Lung (tissue), 12 donors: ENCODE data around the gene CYGB. TPM values are rescaled to one million over a fixed set of nuclear protein-coding genes. Genes with fewer than 3 reads are reported as not detected.

ENCODE experiments used
- ATAC-seq: fragments of 200-7000 bp; cut with Tn5 transposase; one replicate; pipeline ENCODE4 v1.9.1; 2020; ENCODE audit warnings: moderate number of reproducible peaks; ENCODE audit not compliant: insufficient read depth, low FRiP score
- DNase-seq, 3 donors: peaks; one replicate each; pipeline ENCODE4 v3.0.0-alpha.2; 2013 to 2017
- H3K27ac ChIP-seq, 2 donors: one replicate each; pipeline ENCODE4 v1.5.1; 2013; ENCODE audit warnings: mild to moderate bottlenecking in 2 of 2, moderate library complexity in 2 of 2, control low read depth in 1 of 2, inconsistent platforms in 1 of 2, low read depth in 1 of 2, low read length in 1 of 2
- H3K27me3 ChIP-seq, 3 donors: one replicate each; pipeline ENCODE4 v1.5.1; 2013; ENCODE audit warnings: low read length in 2 of 3; ENCODE audit not compliant: control insufficient read depth in 3 of 3, insufficient read depth in 3 of 3
- H3K36me3 ChIP-seq, 4 donors: one replicate each; pipeline ENCODE4 v1.5.1; 2013; ENCODE audit warnings: low read length in 4 of 4, mild to moderate bottlenecking in 1 of 4, moderate library complexity in 1 of 4; ENCODE audit not compliant: control insufficient read depth in 4 of 4, insufficient read depth in 4 of 4
- H3K4me1 ChIP-seq, 5 donors: one replicate each; pipeline ENCODE4 v1.5.1; 2013; ENCODE audit warnings: low read length in 5 of 5, mild to moderate bottlenecking in 2 of 5, moderate library complexity in 1 of 5; ENCODE audit not compliant: control insufficient read depth in 5 of 5, insufficient read depth in 5 of 5
- H3K4me3 ChIP-seq: one replicate; pipeline ENCODE4 v1.5.1; 2013; ENCODE audit warnings: mild to moderate bottlenecking, control low read depth, moderate library complexity
- H3K9ac ChIP-seq, 2 donors: one replicate each; pipeline ENCODE4 v1.5.1; 2013; ENCODE audit warnings: low read length in 2 of 2, control low read depth in 1 of 2; ENCODE audit not compliant: insufficient read depth in 1 of 2
- H3K9me3 ChIP-seq, 4 donors: one replicate each; pipeline ENCODE4 v1.5.1; 2013; ENCODE audit warnings: low read length in 3 of 4, mild to moderate bottlenecking in 1 of 4, moderate library complexity in 1 of 4; ENCODE audit not compliant: control insufficient read depth in 4 of 4, insufficient read depth in 3 of 4
- CTCF ChIP-seq: IDR thresholded peaks from 2 replicates; pipeline ENCODE4 v1.5.1; 2012; ENCODE audit warnings: mild to moderate bottlenecking; ENCODE audit errors: control extremely low read depth, extremely low read depth
- WGBS, 2 donors: extraction: QIAGEN DNeasy Blood & Tissue Kit; methylation state at CpG; one replicate each; pipeline ENCODE4 v1.1.7; 2013; 5-methylcytosine and 5-hydroxymethylcytosine counted together
- polyA plus RNA-seq, 2 donors: library from polyadenylated mRNA; stranded (reverse); fragments of 200-250 nt; gene quantifications; one replicate each; pipeline ENCODE4 v1.2.1, GENCODE V29; 2013
- total RNA-seq, 2 donors: library from RNA; depleted of rRNA in 1 of 2; stranded (reverse); fragments of >200 nt in 1 of 2; gene quantifications; one replicate each; pipeline ENCODE4 v1.2.1, GENCODE V29; 2014 to 2021
- donor health status: control.
- donor health status: control.
- donor health status: Bipolar disorder and iron deficiency.
- donor health status: healthy.
- donor health status: DM: yes; HTN: yes; CAD: no.

The CYGB gene
- total and polyA plus RNA-seq, 4 donors = 15.9 to 30.4 (median 20.7) TPM

GRCh38 chr17:76553178-76553908 is 15.8 kb upstream of the CYGB start:
- no peak overlapping the region for H3K9ac ChIP-seq
- 47 to 73% methylated on average over 8 of the region's 8 CpGs for WGBS, 2 donors
- no peak for ATAC-seq
- H3K27me3 ChIP-seq = no peaks in the 10 kb centered on the region
- peaks cover 0 to 10% (median 2%) of the 10 kb centered on the region in 5 donors for H3K4me1 ChIP-seq
- TF ChIP-seq CTCF = no peak
- no peak for DNase-seq
- H3K27ac ChIP-seq = peak overlapping the region in 1 of 2 donors; percentile 49
- no peaks in the 10 kb centered on the region for H3K9me3 ChIP-seq
- H3K4me3 ChIP-seq = no peak overlapping the region
- no peaks in the 10 kb centered on the region for H3K36me3 ChIP-seq

- TF ChIP-seq CTCF = no peak
- ATAC-seq (no peak), DNase-seq (no peak)
- H3K4me3 ChIP-seq = no peak overlapping the region
- WGBS, 2 donors = 68 to 87% methylated on average over 4 of the region's 4 CpGs
- no peak overlapping the region for H3K9ac ChIP-seq
- H3K36me3 ChIP-seq = no peaks in the 10 kb centered on the region
- H3K9me3 ChIP-seq = no peaks in the 10 kb centered on the region
- H3K27me3 ChIP-seq = peaks cover 0 to 4% (median 0%) of the 10 kb centered on the region in 3 donors
- peak overlapping the region in 1 of 2 donors; percentile 73 for H3K27ac ChIP-seq
- H3K4me1 ChIP-seq = peaks cover 0 to 15% (median 2%) of the 10 kb centered on the region in 5 donors
Observed at GRCh38 chr17:76551685-76552084, 14.2 kb upstream of the CYGB start.

GRCh38 chr17:76550712-76551615 is 13.5 kb upstream of the CYGB start:
- ATAC-seq (peak; percentile 24), DNase-seq (peak in 2 of 3 donors; percentile 33 to 56)
- Histone ChIP-seq H3K9me3 (no peaks in the 10 kb centered on the region), H3K4me1 (peaks cover 0 to 23% (median 6%) of the 10 kb centered on the region in 5 donors), H3K9ac (no peak overlapping the region), H3K27ac (peak overlapping the region in 1 of 2 donors; percentile 79), H3K36me3 (no peaks in the 10 kb centered on the region), H3K4me3 (no peak overlapping the region), H3K27me3 (peaks cover 0 to 4% (median 3%) of the 10 kb centered on the region in 3 donors)
- TF ChIP-seq CTCF = no peak
- 34% methylated on average over 15 of the region's 15 CpGs for WGBS, 2 donors
